ENCODE data around the gene KRTAP21-3.

- TF ChIP-seq CTCF (IDR thresholded peaks at IDR 0.05) = no peak
- no peak for TF ChIP-seq POLR2A (IDR thresholded peaks at IDR 0.05)
These were observed 44.3 kb downstream of the KRTAP21-3 start for GRCh38 chr21:30674312-30674711.

Data from testis (tissue), 2 donors.